Measurements from ENCODE around the gene BRD2.

Gene BRD2

GRCh38 chr6:32950010-32950409, 18.4 kb upstream of the BRD2 start:
- no peak for DNase-seq

DNA sequence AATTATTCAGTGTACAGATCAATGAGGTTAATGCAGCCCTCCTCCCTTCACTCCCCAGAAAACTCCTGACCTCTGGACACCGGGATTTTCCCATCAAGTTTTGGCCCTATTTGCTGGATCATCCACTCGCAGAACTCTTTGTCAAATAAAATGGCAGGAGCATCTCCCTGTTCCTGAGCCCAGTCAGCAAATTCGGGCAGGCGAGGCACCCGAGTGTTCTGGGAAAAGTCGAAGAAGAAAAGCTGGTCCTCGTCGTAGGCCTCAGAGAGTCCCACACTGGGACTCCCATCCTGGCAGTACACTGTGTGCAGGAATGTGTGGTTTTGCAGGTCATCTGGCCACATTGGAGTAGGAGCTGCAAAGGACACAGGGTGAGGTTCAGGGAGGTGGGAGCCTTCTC, 17.9 kb upstream of the BRD2 start:
- DNase-seq = no peak

DNA sequence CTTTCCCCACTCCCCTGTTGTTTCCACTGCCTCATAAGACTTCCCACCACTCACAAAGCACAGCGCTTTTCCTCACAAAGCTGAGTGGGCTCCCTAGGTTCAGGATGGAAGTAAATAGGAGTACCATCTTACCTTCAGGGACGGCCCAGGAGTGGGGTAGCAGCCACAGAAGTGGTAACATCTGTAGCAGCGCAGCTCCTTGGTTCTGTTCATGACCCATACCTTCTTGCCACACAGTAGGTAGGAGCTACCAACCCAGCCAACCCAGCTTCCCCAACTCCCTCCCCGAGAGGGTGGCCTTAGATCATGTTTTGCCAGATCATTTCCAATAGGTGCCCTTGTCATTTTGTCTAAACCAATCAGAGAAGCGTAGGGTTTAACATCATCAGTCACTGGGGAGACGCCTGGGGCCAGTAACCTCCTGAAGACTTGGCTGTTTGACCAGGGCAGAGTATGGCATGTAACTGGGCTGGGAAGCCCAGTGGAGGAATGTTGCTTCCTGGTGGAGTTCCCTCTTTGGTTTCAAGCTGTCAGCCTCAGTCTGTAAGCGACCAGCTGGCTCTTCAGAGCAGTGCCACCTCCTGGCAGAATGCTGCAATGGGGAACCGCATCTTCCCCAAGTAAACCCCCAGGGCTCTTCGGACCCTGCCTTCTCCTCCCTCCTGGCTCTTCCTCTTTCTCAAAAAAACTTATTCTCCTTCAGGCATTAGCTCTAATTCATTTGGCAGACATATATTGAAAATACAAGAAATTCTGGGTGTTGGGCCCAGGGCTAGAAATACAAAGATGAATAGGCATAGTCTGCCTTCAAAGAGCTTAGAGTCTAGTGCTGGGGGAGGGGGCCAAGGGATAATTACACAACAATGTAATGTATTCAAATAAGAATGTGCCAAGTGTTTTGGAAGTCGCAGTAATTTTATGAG, 15.3 kb upstream of the BRD2 start, which contains the start of gene HLA-DMA:
Gene HLA-DMA, minus strand, starts transcription at position 281 of the 923 bp plus-strand sequence. Its CDS starts 61 bp downstream, at position 220.
- DNase-seq = peak; percentile 29 to 90 (median 67)

DNA sequence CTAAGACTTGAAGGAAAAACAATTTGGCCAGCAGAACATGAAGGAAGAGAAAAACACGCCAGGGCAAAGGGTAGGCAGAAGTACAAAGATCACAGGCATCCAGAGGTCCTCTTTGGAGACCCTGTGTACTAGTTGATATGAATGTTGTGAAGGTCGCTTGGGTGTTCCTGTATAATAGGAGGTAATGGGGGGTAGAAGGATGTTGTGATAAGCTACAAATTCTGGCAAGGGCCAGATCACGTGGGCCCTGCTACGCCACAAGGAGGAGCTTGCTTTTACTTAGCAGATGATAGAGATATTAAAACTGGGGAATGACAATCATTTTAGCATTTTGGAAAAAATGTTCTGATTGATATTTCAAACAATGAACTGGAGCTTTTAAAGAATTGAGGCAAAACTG, 14.6 kb upstream of the BRD2 start:
- no peak for DNase-seq

DNA sequence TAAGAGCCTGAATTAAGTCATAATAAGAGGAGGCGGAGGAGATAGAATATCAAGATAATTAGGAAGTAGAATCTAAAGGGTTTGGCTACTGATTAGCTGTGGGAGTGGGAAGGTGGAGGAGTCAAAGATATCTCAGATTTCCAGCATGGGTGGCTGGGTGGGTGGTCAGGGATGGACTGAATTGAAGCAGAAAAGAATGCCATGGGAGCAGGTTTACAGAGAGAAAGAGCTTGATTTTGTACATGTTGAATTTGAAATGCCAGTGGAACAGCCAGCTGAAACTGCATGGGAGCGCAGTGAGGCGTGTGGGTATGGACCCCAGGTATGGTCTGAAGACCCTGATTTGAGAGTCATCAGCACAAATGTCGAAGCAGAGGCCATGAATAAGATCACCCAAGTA, 14.1 kb upstream of the BRD2 start:
- no peak for DNase-seq

GRCh38 chr6:32954986-32955802, 13.2 kb upstream of the BRD2 start:
- peak in 1 of 5 experiments; percentile 67 for DNase-seq

GRCh38 chr6:32956176-32956575, 12.2 kb upstream of the BRD2 start:
- no peak for DNase-seq

DNA sequence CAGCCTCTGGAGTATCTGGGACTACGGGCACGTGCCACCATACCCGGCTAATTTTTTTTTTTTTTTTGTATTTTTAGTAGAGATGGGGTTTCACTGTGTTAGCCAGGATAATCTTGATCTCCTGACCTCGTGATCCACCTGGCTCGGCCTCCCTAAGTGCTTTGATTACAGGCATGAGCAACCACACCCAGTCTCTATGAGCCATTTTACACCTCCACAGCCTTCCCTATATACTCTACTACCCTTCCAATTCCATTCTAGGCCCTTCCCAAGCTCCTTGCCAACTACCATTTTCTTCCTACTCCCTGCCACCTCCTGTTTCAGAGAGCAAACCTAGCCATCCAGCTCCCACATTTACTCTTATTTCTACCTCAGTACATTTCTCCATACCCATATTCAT, 7.8 kb upstream of the BRD2 start:
- no peak for DNase-seq

DNA sequence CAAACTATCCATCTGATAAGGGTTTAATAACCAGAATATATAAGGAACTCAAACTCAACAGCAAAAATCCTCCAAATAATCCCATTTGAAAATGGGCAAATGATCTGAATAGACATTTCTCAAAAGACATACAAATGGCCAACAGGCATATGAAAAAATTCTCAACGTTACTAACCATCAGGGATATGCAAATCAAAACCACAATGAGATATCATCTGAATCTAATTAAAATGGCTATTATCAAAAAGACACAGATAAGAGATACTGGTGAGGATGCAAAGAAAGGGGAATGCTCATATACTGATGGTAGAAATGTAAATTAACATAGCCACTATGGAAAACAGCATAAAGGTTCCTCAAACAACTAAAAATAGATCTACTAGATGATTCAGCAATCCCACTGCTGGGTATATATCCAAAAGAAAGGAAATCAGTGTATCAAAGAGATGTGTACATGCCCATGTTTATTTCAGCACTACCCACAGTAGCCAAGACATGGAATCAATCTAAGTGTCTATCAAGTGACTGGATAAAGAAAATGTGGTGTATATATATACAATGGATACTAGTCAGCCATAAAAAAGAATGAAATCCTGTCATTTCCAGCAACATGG, 6.1 kb upstream of the BRD2 start:
- DNase-seq = no peak

GRCh38 chr6:32963866-32964265, 4.5 kb upstream of the BRD2 start:
- no peak for DNase-seq

GRCh38 chr6:32964776-32965175, 3.6 kb upstream of the BRD2 start:
- DNase-seq = no peak

DNA sequence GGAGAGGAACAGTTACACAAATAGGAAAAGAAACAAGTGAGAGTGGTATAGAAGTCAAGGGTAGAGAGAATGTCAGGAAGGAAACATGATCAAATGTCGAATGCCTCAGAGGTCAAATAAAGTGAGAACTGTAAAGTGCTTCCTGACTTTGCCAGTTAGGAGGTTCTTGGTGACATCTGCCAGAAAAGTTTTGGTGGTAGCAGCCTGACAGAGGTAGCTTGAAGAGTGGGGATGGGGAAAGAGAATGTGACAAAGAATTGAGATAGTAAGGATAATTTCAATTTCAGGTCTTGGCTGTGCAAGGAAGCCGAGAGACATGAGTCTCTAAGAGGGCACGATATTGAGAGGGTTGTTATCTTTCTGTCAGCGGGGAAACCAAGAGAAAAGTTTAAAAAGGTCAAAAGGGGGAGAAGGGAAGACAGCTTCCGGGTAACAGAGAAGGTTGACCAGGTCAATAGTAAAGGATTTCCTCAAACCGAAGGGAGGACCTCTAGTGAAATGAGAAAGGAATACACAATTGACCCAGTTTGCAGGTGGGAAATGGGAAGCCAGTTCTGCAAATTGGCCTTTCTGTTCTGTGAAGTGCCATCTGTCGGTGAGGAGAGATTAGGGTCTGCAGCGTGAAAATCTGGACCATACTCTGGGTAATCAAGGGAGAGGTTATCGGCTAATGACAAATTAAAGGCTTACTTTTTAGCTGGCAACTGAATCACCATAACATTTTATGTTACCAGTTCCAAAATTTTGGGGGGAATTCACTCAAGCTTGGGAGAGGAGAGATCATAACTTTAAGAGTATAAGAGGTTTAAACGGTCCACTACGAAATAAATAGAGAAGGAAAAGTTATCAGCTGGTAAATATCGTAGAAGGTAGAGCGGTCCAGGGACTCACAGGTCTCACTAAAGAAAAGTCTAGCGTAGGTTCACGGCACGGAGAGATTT, 973 bp upstream of the BRD2 start:
- DNase-seq = peak in 2 of 5 experiments; percentile 28 to 59

- peak in 4 of 5 experiments; percentile 38 to 82 (median 49) for DNase-seq
Observed at GRCh38 chr6:32968867-32969684, 682 bp downstream of the BRD2 start.

DNA sequence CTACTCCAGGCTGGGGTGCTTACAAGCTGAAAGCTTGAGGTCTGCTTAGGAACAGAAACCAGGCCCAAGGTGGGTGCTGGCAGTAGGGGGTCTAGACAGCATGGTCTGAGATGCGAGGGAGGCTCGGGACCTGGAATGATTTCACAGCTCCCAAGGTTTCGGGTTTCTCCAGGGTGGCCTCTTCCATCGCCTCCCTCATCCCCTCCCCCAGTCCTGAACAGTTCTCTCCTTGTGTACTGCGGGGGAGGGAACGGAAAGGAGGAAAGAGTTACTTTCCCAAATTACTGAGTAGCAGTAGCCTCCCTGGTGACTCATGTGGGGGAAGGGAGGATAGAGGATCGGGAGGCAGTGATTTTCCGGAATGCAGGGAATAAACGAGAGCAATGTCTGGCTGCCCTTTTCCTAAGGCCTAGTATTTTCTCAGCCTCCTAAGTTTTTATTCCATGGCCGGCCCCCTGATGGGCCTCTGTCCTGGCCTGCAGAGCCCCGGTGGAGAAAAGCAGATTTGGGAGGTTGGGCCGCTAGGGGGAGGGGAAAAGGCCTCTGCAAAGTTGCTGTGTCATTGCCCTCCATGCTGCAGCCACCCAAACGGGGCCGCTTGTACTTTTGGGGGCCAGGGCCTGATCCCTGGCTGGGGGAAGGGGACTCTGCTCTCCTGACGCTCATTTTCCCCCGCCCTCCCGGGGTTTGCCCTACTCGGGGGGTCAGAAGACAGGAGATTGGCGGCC, 1.5 kb downstream of the BRD2 start:
- peak; percentile 29 to 86 (median 60) for DNase-seq

DNA sequence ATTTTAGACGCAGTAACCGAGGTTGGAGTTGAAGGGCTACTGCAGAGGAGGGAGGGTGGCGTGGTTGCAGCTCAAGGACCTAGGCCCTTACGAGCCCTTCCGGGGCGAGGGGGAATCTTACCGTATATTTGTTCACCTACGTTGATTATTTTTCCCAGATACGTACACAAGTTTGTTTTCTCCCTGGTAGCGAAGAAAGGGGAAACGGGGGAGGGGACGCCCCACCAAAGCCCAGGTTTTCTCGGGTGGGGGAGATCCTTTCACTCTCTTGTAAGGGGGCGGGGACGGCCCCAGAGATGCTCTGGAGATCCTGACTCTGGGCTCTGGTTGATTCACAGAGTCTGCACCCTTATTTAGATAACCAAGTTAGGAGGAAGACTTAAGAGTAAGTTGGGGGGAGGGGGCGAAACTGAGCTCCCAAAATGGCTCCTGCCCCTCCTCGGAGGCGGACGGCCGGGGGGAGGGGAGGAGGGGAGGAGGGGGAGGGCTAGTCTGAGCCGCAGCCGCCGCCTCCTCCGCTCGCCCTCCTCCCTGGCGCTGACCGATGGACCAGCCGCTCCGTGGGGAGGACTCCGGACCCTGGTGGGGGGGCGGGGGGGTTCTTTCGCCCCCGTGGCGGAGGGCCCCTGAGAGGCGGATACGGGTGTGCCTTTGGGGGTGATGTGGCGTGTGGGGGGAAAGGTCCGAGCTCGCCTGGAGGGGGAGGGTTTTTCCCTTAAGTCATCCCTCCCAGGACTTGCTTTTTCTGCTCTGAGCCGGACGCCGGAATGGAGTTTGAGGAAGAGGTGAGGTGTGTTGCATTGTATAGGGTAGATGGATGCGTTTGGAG, 2.2 kb downstream of the BRD2 start:
- DNase-seq = peak; percentile 25 to 90 (median 57)

DNA sequence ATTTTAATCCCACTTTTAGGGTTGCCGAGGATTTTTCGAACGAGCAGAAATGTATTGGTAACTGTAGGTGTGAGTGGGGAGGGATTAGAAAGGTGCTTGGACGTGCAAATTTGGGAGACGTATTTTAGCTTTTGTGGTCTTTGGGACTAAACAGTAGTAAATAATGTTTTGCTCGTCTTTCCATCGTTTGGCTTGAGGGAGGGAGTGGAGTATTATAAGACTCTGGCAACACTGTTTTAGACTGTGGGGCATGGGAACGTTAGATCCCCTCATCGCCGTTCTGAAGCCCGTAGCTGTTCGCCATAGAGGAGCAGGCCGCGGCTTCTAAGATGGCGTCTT, 2.8 kb downstream of the BRD2 start:
- no peak for DNase-seq

DNA sequence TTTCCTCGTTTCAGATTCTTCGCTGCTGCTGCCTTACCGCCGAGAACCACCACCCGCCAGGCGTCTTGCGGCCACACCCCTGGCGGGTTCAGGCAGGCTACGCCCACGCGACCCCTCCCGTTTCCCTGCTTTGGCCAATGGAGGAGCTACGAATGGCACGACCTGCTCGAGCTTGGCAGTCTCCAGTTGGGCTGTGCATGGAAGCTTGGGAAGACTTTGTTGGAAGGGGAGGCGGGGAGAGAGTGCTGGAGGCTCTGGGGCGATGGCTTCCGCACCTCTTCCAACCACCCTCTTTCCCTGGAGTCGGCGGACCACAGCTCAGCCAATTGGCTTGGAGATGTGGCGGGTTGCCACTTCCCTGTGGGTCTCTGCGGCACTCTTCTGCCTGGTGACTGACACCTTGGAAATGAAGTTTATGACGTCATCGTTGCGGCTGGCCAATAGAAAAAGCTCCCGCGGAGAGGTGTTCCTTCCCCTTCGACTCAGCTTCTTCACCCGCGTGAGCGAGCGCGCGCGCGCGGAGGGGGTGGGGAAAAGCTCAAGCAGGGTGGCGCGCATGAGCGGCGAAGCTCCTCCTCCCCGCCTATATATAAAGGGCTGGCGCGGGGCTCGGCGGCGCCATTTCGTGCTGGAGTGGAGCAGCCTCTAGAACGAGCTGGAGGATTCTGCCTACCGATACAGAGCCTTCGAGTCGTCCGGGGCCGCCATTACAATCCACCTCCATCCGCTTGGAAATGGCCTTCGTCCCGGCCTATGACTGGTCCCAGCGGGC, 3.4 kb downstream of the BRD2 start:
- peak; percentile 98 to 100 (median 99) for DNase-seq

- DNase-seq = peak; percentile 29 to 60 (median 46)
Observed at GRCh38 chr6:32972353-32973143, 4.2 kb downstream of the BRD2 start.

Data from T-helper 2 cell (primary cell).